Transverse colon (tissue), 4 donors: ENCODE results near the gene TP73. TPM values are rescaled to one million over a fixed set of nuclear protein-coding genes. Genes with fewer than 3 reads are reported as not detected.
A peak's percentile ranks its signal among the peaks of the same experiment; 100 is the strongest.

ENCODE experiments used
- DNase-seq: peaks from one replicate; pipeline ENCODE4 v3.0.0-alpha.2; 2019
- H3K27ac ChIP-seq, 4 donors: fragments of 200-600 bp; sonication (generic); 2 replicates each; pipeline ENCODE4 v1.5.1; 2016 to 2018; ENCODE audit warnings: inconsistent platforms in 4 of 4
- H3K27me3 ChIP-seq: fragments of 200-600 bp; sonication (generic); 2 replicates; pipeline ENCODE4 v1.5.1; 2017; ENCODE audit warnings: inconsistent platforms
- H3K36me3 ChIP-seq, 4 donors: fragments of 200-600 bp; sonication (generic); 2 replicates each; pipeline ENCODE4 v1.5.1; 2017 to 2019; ENCODE audit warnings: inconsistent platforms in 4 of 4
- H3K4me1 ChIP-seq, 4 donors: fragments of 200-600 bp; sonication (generic); 2 replicates each; pipeline ENCODE4 v1.5.1; 2017 to 2020; ENCODE audit warnings: inconsistent platforms in 4 of 4
- H3K4me3 ChIP-seq, 4 donors: fragments of 200-600 bp; sonication (generic); 1 replicate in 1 of 4; 2 replicates in 3 of 4; pipeline versions ENCODE4 v1.5.1 to v1.6.1; 2017 to 2019; ENCODE audit warnings: inconsistent platforms in 4 of 4
- H3K9me3 ChIP-seq, 2 donors: fragments of 200-600 bp; sonication (generic); 2 replicates each; pipeline ENCODE4 v1.5.1; 2017 to 2019; ENCODE audit warnings: inconsistent platforms in 2 of 2
- CTCF ChIP-seq, 5 experiments: fragments of 200-600 bp in 3 of 5; fragments of 450-650 bp in 2 of 5; sonication (generic) in 3 of 5; IDR thresholded peaks; 1 replicate in 2 of 5; 2 replicates in 3 of 5; pipeline ENCODE4 v1.5.1; 2016 to 2017; ENCODE audit warnings: antibody characterized with exemption in 5 of 5, inconsistent platforms in 3 of 5, mild to moderate bottlenecking in 2 of 5, moderate library complexity in 1 of 5
- EP300 ChIP-seq: sonication (generic); formaldehyde crosslinking; IDR thresholded peaks from one replicate; pipeline ENCODE4 v1.6.1; 2017; ENCODE audit warnings: antibody characterized with exemption, low read depth
- POLR2A ChIP-seq: fragments of 450-650 bp; IDR thresholded peaks from one replicate; pipeline ENCODE4 v1.6.1; 2016; ENCODE audit warnings: antibody characterized with exemption, mild to moderate bottlenecking, moderate library complexity
- POLR2AphosphoS5 ChIP-seq, 3 donors: sonication (generic); formaldehyde crosslinking; IDR thresholded peaks; one replicate each; pipeline ENCODE4 v1.6.1; 2016; ENCODE audit warnings: antibody characterized with exemption in 3 of 3
- WGBS, 2 donors: methylation state at CpG; one replicate each; pipeline ENCODE4 v1.1.5; 2018; ENCODE audit warnings: low coverage in 1 of 2; 5-methylcytosine and 5-hydroxymethylcytosine counted together
- in situ Hi-C, 4 donors: fragments of 200-750 bp; cut with MboI; loops; one replicate each; pipeline versions ENCODE4 v1.15.0 to v1.15.1; 2017; ENCODE audit warnings: low sequenced_read_pairs in 3 of 4, low pct_ligation_motif_present in 1 of 4, low pct_unique_long_range_greater_than_20kb in 1 of 4
- intact Hi-C: fragments of 100-400 bp; cut with DNase I; formaldehyde crosslinking; loops from one replicate; pipeline ENCODE4 v1.15.1; 2023; ENCODE audit warnings: low total_unique reads
- total RNA-seq, 4 donors: library from RNA; depleted of rRNA; stranded (reverse); fragments of >200 nt; gene quantifications; one replicate each; pipeline ENCODE4 v1.1.0, GENCODE V29; 2016

Gene TP73
- total RNA-seq, 4 donors from 2014 or later: 0.20 to 0.32 TPM; not detected in 2

- in situ Hi-C loops (no loop called here), intact Hi-C loops (no loop called here)
- TF ChIP-seq POLR2A (no peak), EP300 (no peak), POLR2AphosphoS5 (IDR thresholded peaks at IDR 0.05) (no peak), CTCF (IDR thresholded peaks at IDR 0.05) (no peak)
- Histone ChIP-seq H3K4me1 (peaks cover 11 to 19% (median 15%) of the 10 kb centered on the region in 4 donors), H3K27me3 (peaks cover 43% of the 10 kb centered on the region), H3K9me3 (no peaks in the 10 kb centered on the region), H3K4me3 (no peak overlapping the region), H3K27ac (no peak overlapping the region), H3K36me3 (no peaks in the 10 kb centered on the region)
- no peak for DNase-seq
- WGBS, 2 donors: 71% methylated on average over 20 of the region's 22 CpGs; no CpG with 5 or more reads in 1 of the 2 donors
Observed at GRCh38 chr1:3609016-3609768, 43.1 kb upstream of the TP73 start.

GRCh38 chr1:3609769-3610526 lies 42.4 kb upstream of the TP73 start:
- H3K27ac ChIP-seq: no peak overlapping the region
- no peaks in the 10 kb centered on the region for H3K36me3 ChIP-seq
- H3K27me3 ChIP-seq: peaks cover 49% of the 10 kb centered on the region
- 62% methylated on average over 24 of the region's 24 CpGs; no CpG with 5 or more reads in 1 of the 2 donors for WGBS, 2 donors
- no peak overlapping the region for H3K4me3 ChIP-seq
- no peak for TF ChIP-seq CTCF (IDR thresholded peaks at IDR 0.05)
- TF ChIP-seq POLR2A: no peak
- no peak for TF ChIP-seq EP300
- no peak for TF ChIP-seq POLR2AphosphoS5 (IDR thresholded peaks at IDR 0.05)
- intact Hi-C loops (no loop called here), in situ Hi-C loops (no loop called here)
- peaks cover 11 to 19% (median 15%) of the 10 kb centered on the region in 4 donors for H3K4me1 ChIP-seq
- H3K9me3 ChIP-seq: no peaks in the 10 kb centered on the region
- DNase-seq: no peak

GRCh38 chr1:3610527-3611169 lies 41.7 kb upstream of the TP73 start:
- intact Hi-C loops (no loop called here), in situ Hi-C loops (no loop called here)
- Histone ChIP-seq H3K4me3 (peak overlapping the region in 3 of 4 donors; percentile 25 to 44 (median 40)), H3K27ac (no peak overlapping the region), H3K4me1 (peaks cover 11 to 19% (median 15%) of the 10 kb centered on the region in 4 donors), H3K27me3 (peaks cover 51% of the 10 kb centered on the region), H3K36me3 (no peaks in the 10 kb centered on the region), H3K9me3 (no peaks in the 10 kb centered on the region)
- 6% methylated on average over 24 of the region's 27 CpGs; no CpG with 5 or more reads in 1 of the 2 donors for WGBS, 2 donors
- TF ChIP-seq POLR2A: no peak
- TF ChIP-seq EP300: no peak
- TF ChIP-seq CTCF (IDR thresholded peaks at IDR 0.05): no peak
- no peak for TF ChIP-seq POLR2AphosphoS5 (IDR thresholded peaks at IDR 0.05)
- DNase-seq: no peak
